SK-N-SH treated with all-trans-retinoic acid at 6 μM for 48 hours (cell line): ENCODE measurements around the gene PGK1.
"Not testable (repeated sequence)": the region's sequence is repeated elsewhere in the genome, so short reads cannot be mapped to it uniquely, and the experiment has no call there.

Source experiments
- ATAC-seq: fragments of 200-7000 bp; cut with Tn5 transposase; 3 replicates; pipeline ENCODE4 v1.9.1; 2020; ENCODE audit warnings: mild to moderate bottlenecking, moderate library complexity
- ARNTL ChIP-seq: fragments of 450-650 bp; formaldehyde crosslinking; IDR thresholded peaks from 2 replicates; pipeline ENCODE4 v1.5.0; 2020; ENCODE audit warnings: low read depth, mild to moderate bottlenecking, moderate library complexity, borderline replicate concordance
- BACH2 ChIP-seq: fragments of 250-450 bp; sonication (Bioruptor Pico); IDR thresholded peaks from 2 replicates; pipeline ENCODE4 v1.9.0; 2021; ENCODE audit warnings: mild to moderate bottlenecking, borderline replicate concordance
- GLIS3 ChIP-seq: fragments of 250-450 bp; sonication (Bioruptor Pico); IDR thresholded peaks from 2 replicates; pipeline ENCODE4 v1.5.0; 2020; ENCODE audit warnings: mild to moderate bottlenecking, moderate library complexity
- ISL1 ChIP-seq: fragments of 250-450 bp; sonication (Bioruptor Pico); IDR thresholded peaks from 2 replicates; pipeline ENCODE4 v2.1.2; 2022; ENCODE audit warnings: mild to moderate bottlenecking, moderate library complexity
- OSR1 ChIP-seq: fragments of 250-450 bp; sonication (Bioruptor Pico); IDR thresholded peaks from 2 replicates; pipeline ENCODE4 v1.8.0; 2022; ENCODE audit warnings: moderate library complexity, mild to moderate bottlenecking, inconsistent platforms
- PPARA ChIP-seq: fragments of 250-450 bp; sonication (Bioruptor Pico); IDR thresholded peaks from 2 replicates; pipeline ENCODE4 v1.5.0; 2020; ENCODE audit warnings: mild to moderate bottlenecking, borderline replicate concordance
- SNAI2 ChIP-seq: fragments of 250-450 bp; sonication (Bioruptor Pico); IDR thresholded peaks from 2 replicates; pipeline ENCODE4 v1.5.0; 2020; ENCODE audit warnings: mild to moderate bottlenecking, moderate library complexity
- TCF4 ChIP-seq: fragments of 250-450 bp; sonication (Bioruptor Pico); IDR thresholded peaks from 2 replicates; pipeline ENCODE4 v1.8.0; 2021; ENCODE audit warnings: mild to moderate bottlenecking, moderate library complexity, borderline replicate concordance
- TOX ChIP-seq: fragments of 250-450 bp; sonication (Bioruptor Pico); IDR thresholded peaks from 2 replicates; pipeline ENCODE4 v1.8.0; 2021; ENCODE audit warnings: mild to moderate bottlenecking, moderate library complexity, borderline replicate concordance
- ZC3H10 ChIP-seq: fragments of 250-450 bp; sonication (Bioruptor Pico); IDR thresholded peaks from 2 replicates; pipeline ENCODE4 v1.5.1; 2021; ENCODE audit warnings: mild to moderate bottlenecking, moderate library complexity
- ZFP3 ChIP-seq: fragments of 250-450 bp; sonication (Bioruptor Pico); IDR thresholded peaks from 2 replicates; pipeline ENCODE4 v1.5.0; 2020; ENCODE audit warnings: mild to moderate bottlenecking, moderate library complexity
- ZFP30 ChIP-seq: fragments of 450-650 bp; formaldehyde crosslinking; IDR thresholded peaks from 2 replicates; pipeline ENCODE4 v1.5.0; 2022; ENCODE audit warnings: mild to moderate bottlenecking, moderate library complexity
- ZNF70 ChIP-seq: fragments of 450-650 bp; formaldehyde crosslinking; IDR thresholded peaks from 2 replicates; pipeline ENCODE4 v1.5.0; 2020; ENCODE audit warnings: mild to moderate bottlenecking, moderate library complexity
- TF ChIP-seq, protein P1 (sequence below): fragments of 250-450 bp; sonication (Bioruptor Pico); IDR thresholded peaks from 2 replicates; pipeline ENCODE4 v1.5.1; 2021; ENCODE audit warnings: mild to moderate bottlenecking, moderate library complexity
- TF ChIP-seq, protein P2 (sequence below): fragments of 250-450 bp; sonication (Bioruptor Pico); IDR thresholded peaks from 2 replicates; pipeline ENCODE4 v1.8.0; 2021; ENCODE audit warnings: low read depth, mild to moderate bottlenecking, moderate library complexity, borderline replicate concordance
- TF ChIP-seq, protein P3 (sequence below): fragments of 250-450 bp; sonication (Bioruptor Pico); IDR thresholded peaks from 2 replicates; pipeline ENCODE4 v1.5.1; 2020; ENCODE audit warnings: low read depth, mild to moderate bottlenecking, moderate library complexity
- TF ChIP-seq, protein P4 (sequence below): fragments of 250-450 bp; sonication (Bioruptor Pico); IDR thresholded peaks from 2 replicates; pipeline ENCODE4 v1.8.0; 2020; ENCODE audit warnings: mild to moderate bottlenecking, moderate library complexity, borderline replicate concordance

Gene PGK1

DNA sequence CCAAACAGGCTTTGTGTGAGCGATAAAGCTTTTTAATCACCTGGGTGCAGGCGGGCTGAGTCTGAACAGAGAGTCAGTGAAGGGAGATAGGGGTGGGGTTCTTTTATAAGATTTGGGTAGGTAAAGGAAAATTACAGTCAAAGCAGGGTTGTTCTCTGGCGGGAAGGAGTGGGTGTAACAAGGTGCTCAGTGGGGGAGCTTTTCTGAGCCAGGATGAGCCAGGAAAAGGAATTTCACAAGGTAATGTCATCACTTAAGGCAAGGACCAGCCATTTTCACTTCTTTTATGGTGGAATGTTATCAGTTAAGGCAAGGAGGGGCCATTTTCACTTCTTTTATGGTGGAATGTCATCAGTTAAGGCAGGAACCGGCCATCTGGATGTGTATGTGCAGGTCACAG, 56.7 kb downstream of the PGK1 start:
- ATAC-seq, result not testable (repeated sequence)

DNA sequence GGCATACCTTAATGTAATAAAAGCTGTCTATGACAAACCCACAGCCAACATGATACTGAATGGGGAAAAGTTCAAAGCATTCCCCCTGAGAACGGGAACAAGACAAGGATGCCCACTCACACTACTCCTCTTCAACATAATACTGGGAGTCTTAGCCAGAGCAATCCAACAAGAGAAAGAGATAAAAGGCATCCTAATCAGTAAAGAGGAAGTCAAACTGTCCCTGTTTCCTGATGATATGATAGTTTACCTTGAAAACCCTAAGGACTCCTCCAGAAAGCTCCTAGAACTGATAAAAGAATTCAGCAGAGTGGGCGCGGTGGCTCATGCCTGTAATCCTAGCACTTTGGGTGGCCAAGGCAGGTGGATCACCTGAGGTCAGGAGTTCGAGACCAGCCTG, 59.1 kb downstream of the PGK1 start:
- ATAC-seq, result not testable (repeated sequence)

DNA sequence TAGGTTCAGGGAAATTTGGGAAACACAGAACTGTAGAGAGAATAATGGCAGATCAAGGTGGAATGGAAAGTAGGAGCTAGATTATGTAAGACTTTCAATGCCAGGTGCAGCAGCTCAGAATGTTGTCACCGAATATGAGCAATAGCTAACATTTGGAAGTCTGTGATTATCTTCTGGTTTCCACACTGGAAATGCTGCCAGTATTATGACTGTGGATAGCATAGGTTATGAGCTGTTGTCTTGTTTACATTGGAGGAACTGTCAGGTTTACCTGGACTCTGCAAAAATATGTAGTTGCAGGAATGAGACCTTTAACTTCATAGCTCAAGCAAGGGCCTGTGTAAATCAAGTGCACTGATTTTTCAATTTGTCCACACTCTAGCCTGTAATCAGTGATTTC, 61.4 kb downstream of the PGK1 start:
- no peak for TF ChIP-seq ZFP30 (CRISPR knock-in tag)
- TF ChIP-seq, protein P1, sequence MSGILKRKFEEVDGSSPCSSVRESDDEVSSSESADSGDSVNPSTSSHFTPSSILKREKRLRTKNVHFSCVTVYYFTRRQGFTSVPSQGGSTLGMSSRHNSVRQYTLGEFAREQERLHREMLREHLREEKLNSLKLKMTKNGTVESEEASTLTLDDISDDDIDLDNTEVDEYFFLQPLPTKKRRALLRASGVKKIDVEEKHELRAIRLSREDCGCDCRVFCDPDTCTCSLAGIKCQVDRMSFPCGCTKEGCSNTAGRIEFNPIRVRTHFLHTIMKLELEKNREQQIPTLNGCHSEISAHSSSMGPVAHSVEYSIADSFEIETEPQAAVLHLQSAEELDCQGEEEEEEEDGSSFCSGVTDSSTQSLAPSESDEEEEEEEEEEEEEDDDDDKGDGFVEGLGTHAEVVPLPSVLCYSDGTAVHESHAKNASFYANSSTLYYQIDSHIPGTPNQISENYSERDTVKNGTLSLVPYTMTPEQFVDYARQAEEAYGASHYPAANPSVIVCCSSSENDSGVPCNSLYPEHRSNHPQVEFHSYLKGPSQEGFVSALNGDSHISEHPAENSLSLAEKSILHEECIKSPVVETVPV, result no peak
- no peak for TF ChIP-seq ZFP3
- no peak for TF ChIP-seq TCF4 (CRISPR knock-in tag)
- TF ChIP-seq ISL1 (CRISPR knock-in tag), result no peak
- TF ChIP-seq, protein P2, sequence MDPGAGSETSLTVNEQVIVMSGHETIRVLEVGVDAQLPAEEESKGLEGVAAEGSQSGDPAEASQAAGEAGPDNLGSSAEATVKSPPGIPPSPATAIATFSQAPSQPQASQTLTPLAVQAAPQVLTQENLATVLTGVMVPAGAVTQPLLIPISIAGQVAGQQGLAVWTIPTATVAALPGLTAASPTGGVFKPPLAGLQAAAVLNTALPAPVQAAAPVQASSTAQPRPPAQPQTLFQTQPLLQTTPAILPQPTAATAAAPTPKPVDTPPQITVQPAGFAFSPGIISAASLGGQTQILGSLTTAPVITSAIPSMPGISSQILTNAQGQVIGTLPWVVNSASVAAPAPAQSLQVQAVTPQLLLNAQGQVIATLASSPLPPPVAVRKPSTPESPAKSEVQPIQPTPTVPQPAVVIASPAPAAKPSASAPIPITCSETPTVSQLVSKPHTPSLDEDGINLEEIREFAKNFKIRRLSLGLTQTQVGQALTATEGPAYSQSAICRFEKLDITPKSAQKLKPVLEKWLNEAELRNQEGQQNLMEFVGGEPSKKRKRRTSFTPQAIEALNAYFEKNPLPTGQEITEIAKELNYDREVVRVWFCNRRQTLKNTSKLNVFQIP (CRISPR knock-in tag), result no peak
- TF ChIP-seq, protein P3, sequence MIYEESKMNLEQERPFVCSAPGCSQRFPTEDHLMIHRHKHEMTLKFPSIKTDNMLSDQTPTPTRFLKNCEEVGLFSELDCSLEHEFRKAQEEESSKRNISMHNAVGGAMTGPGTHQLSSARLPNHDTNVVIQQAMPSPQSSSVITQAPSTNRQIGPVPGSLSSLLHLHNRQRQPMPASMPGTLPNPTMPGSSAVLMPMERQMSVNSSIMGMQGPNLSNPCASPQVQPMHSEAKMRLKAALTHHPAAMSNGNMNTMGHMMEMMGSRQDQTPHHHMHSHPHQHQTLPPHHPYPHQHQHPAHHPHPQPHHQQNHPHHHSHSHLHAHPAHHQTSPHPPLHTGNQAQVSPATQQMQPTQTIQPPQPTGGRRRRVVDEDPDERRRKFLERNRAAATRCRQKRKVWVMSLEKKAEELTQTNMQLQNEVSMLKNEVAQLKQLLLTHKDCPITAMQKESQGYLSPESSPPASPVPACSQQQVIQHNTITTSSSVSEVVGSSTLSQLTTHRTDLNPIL (CRISPR knock-in tag), result no peak
- TF ChIP-seq PPARA (CRISPR knock-in tag), result no peak
- TF ChIP-seq ARNTL, result no peak
- no peak for TF ChIP-seq GLIS3 (CRISPR knock-in tag)
- TF ChIP-seq ZNF70 (CRISPR knock-in tag), result no peak
- TF ChIP-seq BACH2, result no peak
- TF ChIP-seq, protein P4, sequence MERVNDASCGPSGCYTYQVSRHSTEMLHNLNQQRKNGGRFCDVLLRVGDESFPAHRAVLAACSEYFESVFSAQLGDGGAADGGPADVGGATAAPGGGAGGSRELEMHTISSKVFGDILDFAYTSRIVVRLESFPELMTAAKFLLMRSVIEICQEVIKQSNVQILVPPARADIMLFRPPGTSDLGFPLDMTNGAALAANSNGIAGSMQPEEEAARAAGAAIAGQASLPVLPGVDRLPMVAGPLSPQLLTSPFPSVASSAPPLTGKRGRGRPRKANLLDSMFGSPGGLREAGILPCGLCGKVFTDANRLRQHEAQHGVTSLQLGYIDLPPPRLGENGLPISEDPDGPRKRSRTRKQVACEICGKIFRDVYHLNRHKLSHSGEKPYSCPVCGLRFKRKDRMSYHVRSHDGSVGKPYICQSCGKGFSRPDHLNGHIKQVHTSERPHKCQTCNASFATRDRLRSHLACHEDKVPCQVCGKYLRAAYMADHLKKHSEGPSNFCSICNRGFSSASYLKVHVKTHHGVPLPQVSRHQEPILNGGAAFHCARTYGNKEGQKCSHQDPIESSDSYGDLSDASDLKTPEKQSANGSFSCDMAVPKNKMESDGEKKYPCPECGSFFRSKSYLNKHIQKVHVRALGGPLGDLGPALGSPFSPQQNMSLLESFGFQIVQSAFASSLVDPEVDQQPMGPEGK (CRISPR knock-in tag), result no peak
- TF ChIP-seq OSR1, result no peak
- TF ChIP-seq SNAI2 (CRISPR knock-in tag), result no peak
- no peak for ATAC-seq

DNA sequence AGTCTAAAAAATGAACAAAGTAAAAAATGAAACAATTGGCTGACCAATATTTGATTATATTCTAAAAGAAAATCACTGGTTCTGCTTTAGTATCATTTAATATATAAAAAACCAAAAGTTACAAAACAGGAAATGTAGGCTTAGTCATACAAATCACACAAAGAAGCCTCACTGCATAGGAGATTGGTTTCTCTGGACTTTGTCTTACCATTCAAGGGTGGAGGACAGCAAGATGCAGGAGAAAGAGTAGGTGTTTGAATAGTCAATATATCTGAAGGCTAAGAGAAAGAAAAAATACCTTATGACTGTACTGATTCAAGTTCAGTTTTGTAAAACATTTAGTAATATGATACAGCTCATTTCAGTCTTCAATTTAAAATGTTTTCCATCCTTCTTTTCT, 64.0 kb downstream of the PGK1 start:
- TF ChIP-seq GLIS3 (CRISPR knock-in tag) (no peak), ZC3H10 (no peak), ISL1 (CRISPR knock-in tag) (no peak), ZFP30 (CRISPR knock-in tag) (no peak), BACH2 (no peak), TOX (CRISPR knock-in tag) (no peak)
- ATAC-seq, result no peak
